ENCODE results near the gene TDRD3.
A peak's percentile ranks its signal among the peaks of the same experiment; 100 is the strongest.

Gene TDRD3

GRCh38 chr13:60583196-60583888, 186.3 kb downstream of the TDRD3 start:
- DNase-seq = peak; percentile 6

GRCh38 chr13:60583911-60584753, 187.1 kb downstream of the TDRD3 start:
- DNase-seq = peak; percentile 16

GRCh38 chr13:60584976-60585375, 188.0 kb downstream of the TDRD3 start:
- no peak for DNase-seq

- DNase-seq = no peak
Observed at GRCh38 chr13:60590800-60591747, 194.1 kb downstream of the TDRD3 start.

GRCh38 chr13:60603049-60603448, 206.0 kb downstream of the TDRD3 start:
- DNase-seq = no peak

- no peak for DNase-seq
Observed at GRCh38 chr13:60604058-60604457, 207.0 kb downstream of the TDRD3 start.

- DNase-seq = no peak
Observed at GRCh38 chr13:60608954-60609353, 211.9 kb downstream of the TDRD3 start.

- no peak for DNase-seq
Observed at GRCh38 chr13:60611523-60611922, 214.5 kb downstream of the TDRD3 start.

GRCh38 chr13:60612593-60612992, 215.6 kb downstream of the TDRD3 start:
- no peak for DNase-seq

GRCh38 chr13:60613080-60613479, 216.1 kb downstream of the TDRD3 start:
- no peak for DNase-seq

GRCh38 chr13:60617991-60618733, 221.1 kb downstream of the TDRD3 start:
- no peak for DNase-seq

GRCh38 chr13:60619461-60619860, 222.4 kb downstream of the TDRD3 start:
- DNase-seq = peak; percentile 6

- no peak for DNase-seq
Observed at GRCh38 chr13:60620611-60621395, 223.8 kb downstream of the TDRD3 start.

GRCh38 chr13:60623151-60623550, 226.1 kb downstream of the TDRD3 start:
- DNase-seq = no peak

Data from hematopoietic multipotent progenitor cell treated with erythropoietin and hydrocortisone succinate and interleukin-3 and kit ligand, for 4 days (in vitro differentiated cells).